Fibroblast of the aortic adventitia (primary cell): ENCODE data around the gene SLC22A15. TPM values are rescaled to one million over a fixed set of nuclear protein-coding genes. Genes with fewer than 3 reads are reported as not detected.
A peak's percentile ranks its signal among the peaks of the same experiment; 100 is the strongest.

ENCODE experiments used
- DNase-seq: peaks from one replicate; pipeline ENCODE4 v3.0.0-alpha.2; 2010; ENCODE audit warnings: low read depth
- H3K4me3 ChIP-seq: 2 replicates; pipeline ENCODE4 v1.5.1; 2011; ENCODE audit warnings: low read depth, mild to moderate bottlenecking, control low read depth, low read length, moderate library complexity
- CTCF ChIP-seq: IDR thresholded peaks from 2 replicates; pipeline ENCODE4 v1.5.1; 2011; ENCODE audit warnings: mild to moderate bottlenecking, low read length, control low read depth, inconsistent platforms; ENCODE audit not compliant: insufficient read depth
- total RNA-seq: library from RNA; depleted of rRNA; stranded (reverse); fragments of >200 nt; gene quantifications from 2 replicates; pipeline ENCODE4 v1.2.3, GENCODE V29; 2012; ENCODE audit warnings: low replicate concordance

Gene SLC22A15
- total RNA-seq, 1 donor = 4.2 TPM

GRCh38 chr1:116064616-116065015 lies 88.3 kb downstream of the SLC22A15 start:
- TF ChIP-seq CTCF = no peak
- peak; percentile 41 for DNase-seq
- no peak overlapping the region for H3K4me3 ChIP-seq

- peak; percentile 96 for DNase-seq
- no peak for TF ChIP-seq CTCF
- no peak overlapping the region for H3K4me3 ChIP-seq
Observed at GRCh38 chr1:116066868-116067565, 90.7 kb downstream of the SLC22A15 start.

- no peak for TF ChIP-seq CTCF
- no peak overlapping the region for H3K4me3 ChIP-seq
- peak; percentile 95 for DNase-seq
Observed at GRCh38 chr1:116067566-116067890, 91.2 kb downstream of the SLC22A15 start.

- TF ChIP-seq CTCF = no peak
- no peak overlapping the region for H3K4me3 ChIP-seq
- DNase-seq = no peak
Observed at GRCh38 chr1:116075575-116075974, 99.3 kb downstream of the SLC22A15 start.

- no peak overlapping the region for H3K4me3 ChIP-seq
- TF ChIP-seq CTCF = no peak
- peak; percentile 23 for DNase-seq
Observed at GRCh38 chr1:116075990-116076389, 99.7 kb downstream of the SLC22A15 start.

GRCh38 chr1:116076831-116077230 lies 100.5 kb downstream of the SLC22A15 start:
- no peak for DNase-seq
- TF ChIP-seq CTCF = no peak

GRCh38 chr1:116078699-116079223 lies 102.4 kb downstream of the SLC22A15 start:
- peak; percentile 23 for TF ChIP-seq CTCF
- no peak overlapping the region for H3K4me3 ChIP-seq
- no peak for DNase-seq

More at GRCh38 chr1:116076831-116077230, 100.5 kb downstream of the SLC22A15 start:
- no peak overlapping the region for H3K4me3 ChIP-seq
